IPS-NIHi11 (cell line): ENCODE measurements around the gene IL18R1.
A peak's percentile ranks its signal among the peaks of the same experiment; 100 is the strongest.

Source experiments
- DNase-seq: peaks from one replicate; pipeline ENCODE4 v3.0.0; 2012; ENCODE audit warnings: mixed read lengths, low spot score

Gene IL18R1

DNA sequence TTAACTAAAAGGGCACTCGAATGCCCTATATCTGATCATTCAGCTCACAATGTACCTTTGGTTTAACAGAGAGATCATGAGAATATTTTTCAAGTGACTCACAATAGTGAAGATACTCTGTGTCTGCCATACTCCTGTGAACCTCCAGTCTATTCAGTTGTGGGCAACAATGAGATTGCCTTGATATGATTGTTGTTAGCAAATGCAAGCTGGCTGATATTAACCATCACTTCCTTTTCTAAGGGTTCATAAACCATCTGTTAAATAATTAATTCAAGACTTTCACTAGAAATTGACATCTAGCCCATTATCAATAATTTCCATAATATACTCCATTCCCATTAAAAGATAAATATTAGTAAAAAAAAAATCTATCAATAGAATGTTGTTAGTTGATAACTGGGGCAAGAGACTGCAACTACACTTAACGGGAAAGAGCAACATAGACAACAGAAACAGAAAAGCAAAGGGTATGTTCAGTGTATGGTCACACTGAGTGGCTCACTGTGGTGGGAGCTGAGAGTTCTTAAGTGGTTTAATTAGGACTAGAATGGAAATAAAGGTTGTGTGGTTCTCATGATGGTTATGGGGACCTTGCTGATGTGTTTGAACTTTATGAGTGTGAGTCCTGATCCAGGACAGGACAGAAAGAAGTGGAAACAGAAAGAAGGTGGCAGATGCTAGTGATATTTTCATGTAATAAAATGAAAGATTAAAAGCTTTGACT lies 79.2 kb downstream of the IL18R1 start:
- no peak for DNase-seq

DNA sequence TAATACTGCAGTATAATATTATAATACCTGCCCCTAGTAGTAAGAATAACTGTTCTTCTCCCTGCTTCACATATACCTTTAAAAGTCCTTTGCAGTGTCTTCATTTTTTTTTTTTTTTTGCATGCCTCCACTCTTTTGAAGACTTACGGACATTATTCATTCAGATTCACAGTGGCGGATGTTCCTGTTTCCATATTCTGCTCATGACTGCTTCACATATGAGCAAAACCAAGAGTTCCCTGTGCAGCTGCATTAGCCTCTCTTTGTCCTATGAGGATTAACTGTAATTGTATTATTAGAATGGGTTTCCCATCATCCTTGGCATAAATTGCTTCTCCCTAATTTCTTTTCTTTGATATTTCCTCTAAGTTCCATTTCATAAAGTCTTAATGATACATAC lies 80.1 kb downstream of the IL18R1 start:
- DNase-seq: no peak

- DNase-seq: no peak
These were observed 80.7 kb downstream of the IL18R1 start for GRCh38 chr2:102436323-102436722.

DNA sequence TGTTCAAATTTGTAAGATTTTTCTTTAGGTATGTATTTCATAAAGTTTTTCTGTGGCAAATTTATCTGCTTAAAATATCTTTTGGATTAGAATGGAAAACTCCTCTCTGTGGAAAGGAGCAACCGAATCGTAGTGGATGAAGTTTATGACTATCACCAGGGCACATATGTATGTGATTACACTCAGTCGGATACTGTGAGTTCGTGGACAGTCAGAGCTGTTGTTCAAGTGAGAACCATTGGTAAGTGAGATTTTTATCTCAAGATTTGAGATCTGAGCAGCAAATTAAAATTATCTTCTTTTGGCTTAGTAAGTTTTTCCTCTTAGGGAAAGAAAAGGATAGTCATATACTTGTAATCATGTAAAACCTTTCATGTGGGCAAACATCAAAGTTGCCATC lies 81.5 kb downstream of the IL18R1 start:
- no peak for DNase-seq

DNA sequence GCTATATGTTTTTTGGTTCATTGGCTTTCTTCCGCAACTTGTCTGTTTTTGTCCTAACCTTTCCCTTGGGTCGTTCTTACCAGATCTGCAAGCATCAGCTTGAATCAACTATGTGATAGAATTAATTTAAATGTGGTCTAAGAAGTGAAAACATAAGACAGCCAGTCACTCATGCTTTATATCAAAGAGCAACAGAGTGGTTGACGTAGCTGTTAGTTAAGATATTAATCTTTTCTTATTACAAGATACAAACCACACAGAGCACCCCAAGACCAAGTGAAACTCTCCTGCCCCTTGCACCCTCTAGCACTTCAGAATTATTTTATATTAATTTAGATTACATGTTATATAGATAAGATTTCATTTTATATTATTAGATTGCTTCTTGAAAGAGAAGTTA lies 82.5 kb downstream of the IL18R1 start:
- no peak for DNase-seq

- no peak for DNase-seq
These were observed 83.0 kb downstream of the IL18R1 start for GRCh38 chr2:102438578-102438977.

- no peak for DNase-seq
These were observed 83.6 kb downstream of the IL18R1 start for GRCh38 chr2:102439065-102439695.

DNA sequence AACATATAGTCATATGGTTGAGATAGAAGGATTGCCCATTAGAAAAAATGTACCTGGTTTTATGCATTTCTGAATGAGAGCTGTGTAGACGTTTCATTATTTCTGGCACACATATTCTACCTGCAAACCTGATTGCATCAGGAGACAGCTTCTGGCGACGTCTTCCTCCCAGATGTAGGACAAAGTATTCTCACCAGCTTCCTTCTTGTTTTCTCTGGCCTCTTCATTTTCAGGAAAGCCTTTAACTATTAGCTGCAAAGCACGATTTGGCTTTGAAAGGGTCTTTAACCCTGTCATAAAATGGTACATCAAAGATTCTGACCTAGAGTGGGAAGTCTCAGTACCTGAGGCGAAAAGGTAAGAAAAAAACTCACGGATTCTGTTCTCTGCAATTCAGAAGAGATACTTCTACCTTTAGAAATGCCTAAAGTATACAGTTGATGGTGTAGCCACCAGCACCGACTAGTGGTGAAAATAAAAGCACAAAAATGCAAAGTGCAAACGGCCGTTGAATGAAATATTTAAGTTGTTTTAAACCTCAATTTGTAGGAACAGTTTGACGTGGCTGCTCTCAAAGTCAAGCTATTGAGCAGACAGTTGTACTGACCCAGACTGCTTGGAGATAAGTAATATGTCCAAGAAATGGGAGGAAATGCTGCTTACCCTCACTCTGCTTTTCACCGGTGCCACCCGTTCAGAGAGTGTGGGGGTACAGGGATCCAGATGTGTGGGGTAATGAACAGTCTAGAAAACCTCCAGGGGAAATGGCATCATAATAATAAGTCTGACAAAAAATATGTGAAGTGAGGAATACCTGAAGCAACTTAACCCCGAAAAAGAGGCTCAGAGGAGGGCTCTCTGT lies 87.6 kb downstream of the IL18R1 start:
- DNase-seq: peak; percentile 26

GRCh38 chr2:102444233-102444632 lies 88.6 kb downstream of the IL18R1 start:
- DNase-seq: no peak

DNA sequence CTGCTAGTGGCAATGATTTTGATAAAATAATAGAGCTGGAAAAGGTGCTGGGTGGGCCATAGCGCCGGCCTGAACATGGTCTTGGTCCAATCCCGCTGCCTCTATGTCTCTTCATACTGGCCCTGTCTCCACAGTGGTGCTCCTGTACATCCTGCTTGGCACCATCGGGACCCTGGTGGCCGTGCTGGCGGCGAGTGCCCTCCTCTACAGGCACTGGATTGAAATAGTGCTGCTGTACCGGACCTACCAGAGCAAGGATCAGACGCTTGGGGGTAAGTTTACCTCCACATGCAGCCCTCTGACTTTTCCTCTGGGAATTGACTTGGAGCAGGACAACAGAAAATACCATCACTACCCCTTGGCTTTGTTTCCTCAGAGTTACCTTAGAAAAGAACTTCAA lies 91.3 kb downstream of the IL18R1 start:
- no peak for DNase-seq
